GM21423 (cell line): ENCODE measurements around the gene BTBD18.
"Not testable (repeated sequence)": the region's sequence is repeated elsewhere in the genome, so short reads cannot be mapped to it uniquely, and the experiment has no call there.

ENCODE experiments used
- ATAC-seq: cut with Tn5 transposase; IDR thresholded peaks from one replicate; pipeline ENCODE4 v1.9.1; 2021; ENCODE audit warnings: mild to moderate bottlenecking, moderate library complexity; ENCODE audit not compliant: unreplicated experiment

BTBD18 gene

DNA sequence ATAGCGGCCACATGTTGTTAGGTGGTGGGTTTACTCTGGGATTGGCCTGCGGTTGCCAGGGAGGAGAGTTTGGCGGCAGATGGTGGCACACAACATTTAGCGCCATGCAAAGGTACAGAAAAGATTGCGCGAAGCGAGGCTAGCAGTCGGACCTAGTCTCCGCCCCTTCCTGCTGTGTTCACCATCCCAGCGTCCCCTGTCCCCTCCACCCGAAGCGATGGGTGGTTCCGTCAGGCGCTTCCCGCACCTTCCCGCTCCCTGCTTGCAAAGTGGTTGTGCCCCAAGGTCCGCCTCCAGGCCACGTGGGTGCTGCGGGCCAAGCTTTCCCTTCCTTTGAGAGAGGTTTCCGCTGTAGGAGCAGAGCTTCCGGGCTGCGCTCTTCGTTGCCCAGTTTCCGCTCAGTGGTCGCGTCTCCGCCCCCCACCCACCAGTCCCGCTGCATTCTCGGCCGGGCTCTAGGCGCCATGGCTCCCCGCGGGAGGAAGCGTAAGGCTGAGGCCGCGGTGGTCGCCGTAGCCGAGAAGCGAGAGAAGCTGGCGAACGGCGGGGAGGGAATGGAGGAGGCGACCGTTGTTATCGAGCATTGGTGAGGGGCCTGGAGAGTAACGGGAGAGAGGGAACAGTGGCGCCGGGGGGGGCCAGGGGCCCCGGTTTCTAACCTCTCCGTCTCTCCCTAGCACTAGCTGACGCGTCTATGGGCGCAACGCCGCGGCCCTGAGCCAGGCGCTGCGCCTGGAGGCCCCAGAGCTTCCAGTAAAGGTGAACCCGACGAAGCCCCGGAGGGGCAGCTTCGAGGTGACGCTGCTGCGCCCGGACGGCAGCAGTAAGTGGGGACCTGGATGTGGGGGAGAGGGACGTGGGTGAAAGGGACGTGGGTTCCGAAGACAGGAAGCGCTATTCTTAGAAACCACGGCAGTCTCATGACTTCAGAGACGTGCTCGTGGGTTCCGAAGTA is 10.2 kb downstream of the BTBD18 start, which contains the start of gene SELENOH:
Gene SELENOH, plus strand, starts transcription at position 360 of the 955 bp plus-strand sequence. Its CDS starts 105 bp downstream, at position 465.
- ATAC-seq = peak; percentile 95

DNA sequence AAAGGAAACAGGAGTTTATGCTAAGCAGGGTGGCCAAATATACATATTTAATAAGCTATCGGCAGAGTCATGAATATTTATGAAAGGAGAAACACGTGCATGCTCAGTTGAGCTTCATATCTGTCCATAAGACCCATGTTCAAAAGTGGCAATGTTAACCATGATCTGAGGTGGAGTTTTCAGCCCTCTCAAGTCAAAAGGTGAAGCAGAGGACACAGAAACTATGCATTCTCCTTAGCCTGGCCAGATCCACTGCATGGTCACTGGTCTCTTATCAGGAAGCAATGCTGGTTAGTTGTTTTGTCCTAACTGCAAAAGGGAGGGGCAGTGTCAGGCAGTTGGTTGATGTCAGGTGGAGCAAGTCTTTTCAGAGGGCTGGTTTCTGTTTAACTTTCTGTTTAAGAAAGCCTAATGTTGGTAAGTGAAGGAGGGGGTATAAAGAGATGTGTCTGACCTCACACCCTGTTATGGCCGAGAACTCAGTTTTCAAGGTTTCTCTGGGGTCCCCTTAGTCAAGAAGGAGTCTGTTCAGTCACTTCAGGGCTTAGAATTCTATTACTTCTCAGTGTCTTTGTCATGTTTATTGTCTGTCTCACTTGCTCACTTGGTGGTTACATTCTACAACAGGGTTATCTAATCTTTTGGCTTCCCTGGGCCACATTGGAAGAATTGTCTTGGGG is 15.9 kb downstream of the BTBD18 start:
- no peak for ATAC-seq

DNA sequence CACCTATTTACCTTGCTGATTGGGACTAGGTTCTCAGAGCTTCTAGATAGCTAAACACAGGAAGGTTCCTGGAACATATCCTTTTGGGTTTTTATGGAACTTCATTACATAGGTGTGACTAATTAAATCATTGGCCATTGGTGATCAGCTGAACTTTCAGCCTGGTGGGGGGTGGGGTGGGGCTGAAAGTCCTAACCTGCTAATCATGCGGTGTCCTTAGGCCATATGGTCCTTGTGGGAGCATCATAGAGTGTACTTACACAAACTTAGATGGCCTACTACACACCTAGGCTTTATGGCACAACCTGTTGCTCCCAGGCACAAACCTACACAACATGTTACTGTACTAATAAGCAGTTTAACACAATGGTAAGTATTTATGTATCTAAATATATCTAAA is 19.0 kb downstream of the BTBD18 start:
- ATAC-seq = no peak

DNA sequence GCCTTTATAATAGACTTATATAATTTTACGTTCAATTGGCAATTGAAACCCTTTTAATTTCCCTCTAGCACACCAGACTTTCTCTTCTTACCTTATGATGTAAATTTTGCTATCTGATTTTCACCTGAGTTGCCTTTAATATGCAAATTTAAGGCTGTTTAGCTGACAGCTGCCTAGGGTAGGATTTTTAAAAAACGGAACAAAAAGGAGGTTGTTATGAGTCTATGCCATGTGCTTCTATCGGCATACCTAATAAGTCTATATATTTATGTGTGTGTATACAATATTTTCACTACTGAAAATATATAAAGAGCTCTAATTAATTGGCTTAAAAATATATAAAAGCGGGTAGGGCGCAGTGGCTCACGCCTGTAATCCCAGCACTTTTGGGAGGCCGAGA is 22.1 kb downstream of the BTBD18 start:
- ATAC-seq = no peak

DNA sequence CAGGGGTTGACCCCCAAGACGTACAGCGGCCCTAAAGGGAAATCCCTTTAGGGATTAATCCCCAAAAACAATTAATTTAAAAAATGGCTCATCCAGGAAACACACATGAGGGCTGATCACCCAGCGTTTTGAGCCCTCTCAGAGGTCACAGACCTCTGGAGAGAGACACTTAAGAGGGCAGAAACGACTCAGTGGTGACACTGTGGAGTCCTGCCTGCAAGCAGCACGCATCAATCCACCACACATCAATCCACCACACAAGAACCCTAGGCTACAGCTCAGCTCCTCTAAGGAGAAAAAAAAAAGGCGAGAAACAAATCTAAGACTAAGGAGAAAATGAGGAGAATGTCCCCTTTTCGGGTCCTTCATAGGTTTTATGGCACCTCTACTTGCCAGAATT is 22.8 kb downstream of the BTBD18 start:
- ATAC-seq = no peak

DNA sequence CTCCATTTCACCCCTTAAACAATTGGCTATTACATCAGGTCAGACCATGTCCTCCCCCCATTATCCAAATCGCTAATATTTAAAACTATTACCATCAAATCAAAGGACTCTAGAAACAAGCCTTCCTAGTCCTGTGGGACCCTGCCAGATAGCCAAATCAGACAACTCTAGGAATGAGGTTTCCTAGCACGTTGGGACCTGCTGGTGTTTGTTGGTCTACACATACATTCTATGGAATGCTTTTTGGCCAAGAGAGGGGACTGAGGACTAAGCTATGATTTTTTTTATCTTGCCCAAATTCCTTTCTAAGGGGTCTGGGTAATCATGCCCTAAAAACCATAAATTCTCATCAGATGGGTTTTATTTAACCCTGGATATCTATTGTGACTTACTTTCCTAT is 24.4 kb downstream of the BTBD18 start:
- no peak for ATAC-seq

DNA sequence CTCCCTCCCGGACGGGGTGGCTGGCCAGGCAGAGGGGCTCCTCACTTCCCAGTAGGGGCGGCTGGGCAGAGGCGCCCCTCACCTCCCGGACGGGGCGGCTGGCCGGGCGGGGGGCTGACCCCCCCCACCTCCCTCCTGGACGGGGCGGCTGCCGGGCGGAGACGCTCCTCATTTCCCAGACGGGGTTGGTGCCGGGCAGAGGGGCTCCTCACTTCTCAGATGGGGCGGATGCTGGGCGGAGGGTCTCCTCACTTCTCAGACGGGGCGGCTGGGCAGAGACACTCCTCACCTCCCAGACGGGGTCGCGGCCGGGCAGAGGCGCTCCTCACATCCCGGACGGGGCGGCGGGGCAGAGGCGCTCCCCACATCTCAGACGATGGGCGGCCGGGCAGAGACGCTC is 34.9 kb downstream of the BTBD18 start:
- ATAC-seq = not testable (repeated sequence)

DNA sequence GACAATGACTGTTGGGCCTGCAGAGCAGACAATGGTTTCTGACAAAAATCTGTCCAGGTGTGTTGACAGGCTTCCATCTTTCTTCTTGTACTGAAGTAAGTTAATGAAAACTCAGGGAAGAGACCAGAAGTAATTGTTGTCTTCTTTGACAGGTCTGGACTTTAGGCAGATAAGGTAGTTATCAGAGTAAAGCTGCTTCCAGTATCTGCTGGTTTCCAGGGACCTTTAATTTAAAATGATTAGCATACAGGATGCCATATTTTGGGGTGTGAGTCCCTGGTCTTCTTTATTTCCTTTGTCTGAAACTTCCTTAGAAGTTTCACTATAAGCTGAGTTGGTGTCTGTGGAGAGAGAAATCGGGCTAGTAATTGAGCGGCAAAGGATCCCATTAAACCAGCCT is 37.8 kb downstream of the BTBD18 start:
- no peak for ATAC-seq

DNA sequence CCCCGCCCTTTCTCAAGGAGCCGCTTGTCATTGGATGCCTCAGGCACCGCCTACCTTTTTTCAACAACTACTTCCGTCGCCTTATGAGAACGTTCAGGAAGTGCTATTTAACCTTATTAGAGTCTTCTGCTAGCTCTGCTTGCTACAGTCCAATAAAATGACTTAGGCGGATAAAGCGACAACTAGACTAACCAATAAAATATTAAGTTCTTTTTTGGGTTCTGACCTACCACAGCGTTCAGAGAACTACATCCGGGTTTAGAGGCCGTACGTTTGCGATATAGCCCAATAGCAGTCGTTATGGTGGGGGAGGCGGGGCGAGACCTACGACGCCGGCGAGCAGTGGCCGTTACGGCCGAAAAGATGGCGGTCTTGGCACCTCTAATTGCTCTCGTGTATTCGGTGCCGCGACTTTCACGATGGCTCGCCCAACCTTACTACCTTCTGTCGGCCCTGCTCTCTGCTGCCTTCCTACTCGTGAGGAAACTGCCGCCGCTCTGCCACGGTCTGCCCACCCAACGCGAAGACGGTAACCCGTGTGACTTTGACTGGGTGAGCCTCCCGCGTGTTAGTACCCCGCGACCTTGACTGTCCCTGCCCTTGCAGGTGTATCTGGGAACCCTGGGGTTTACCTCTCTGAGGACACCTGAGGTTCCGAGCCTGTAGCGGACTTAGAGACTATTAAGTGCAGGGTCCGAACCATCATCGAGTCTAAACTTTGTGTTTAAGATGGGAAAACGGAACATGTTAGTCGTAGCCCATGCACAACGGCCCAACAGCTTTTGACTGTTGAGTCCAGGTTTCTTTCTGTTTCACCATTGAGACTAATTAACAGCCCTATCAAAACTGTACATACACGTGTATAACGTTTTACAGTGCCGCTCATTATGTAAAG is 39.1 kb downstream of the BTBD18 start, which contains the start of gene TMX2:
Gene TMX2, plus strand, starts transcription at position 338 of the 895 bp plus-strand sequence. Its CDS starts 26 bp downstream, at position 364.
- peak; percentile 95 for ATAC-seq

DNA sequence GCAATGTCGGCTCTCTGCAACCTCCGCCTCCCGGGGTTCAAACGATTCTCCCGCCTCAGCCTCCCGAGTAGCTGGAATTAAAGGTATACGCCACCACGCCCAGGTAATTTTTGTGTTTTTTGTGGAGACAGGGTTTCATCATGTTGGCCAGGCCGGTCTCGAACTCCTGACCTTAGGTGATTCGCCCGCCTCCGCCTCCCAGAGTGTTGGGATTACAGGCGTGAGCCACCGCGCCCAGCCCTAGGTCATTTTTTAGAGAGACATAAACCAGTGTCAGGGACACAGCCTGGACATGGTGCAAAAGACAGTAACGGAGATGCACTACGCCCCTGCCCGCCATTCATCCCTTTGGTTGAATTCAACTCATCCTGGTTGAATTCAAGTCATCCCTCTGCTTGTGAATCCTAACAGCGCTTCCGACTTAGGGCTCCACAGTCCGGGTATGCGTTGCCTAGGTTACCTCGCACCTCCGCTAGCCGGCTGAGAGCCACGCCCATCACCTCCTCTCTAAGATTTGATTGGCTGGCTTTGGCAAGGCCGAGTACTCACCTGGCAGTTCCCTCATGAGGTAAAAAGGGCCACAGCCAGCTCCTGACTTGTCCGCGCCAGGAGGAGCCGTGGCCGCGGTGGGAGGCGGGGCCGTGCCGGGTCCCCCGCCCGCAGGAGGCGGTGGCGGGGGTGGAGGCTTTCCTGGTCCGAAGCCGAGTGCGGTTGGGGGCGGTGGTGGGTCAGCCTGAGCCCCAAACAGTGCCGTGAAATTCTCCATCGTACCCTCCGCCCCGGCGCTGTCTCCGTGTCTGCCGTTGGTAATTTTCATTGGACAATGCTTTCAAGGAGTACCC is 40.0 kb downstream of the BTBD18 start, which contains the start of gene MED19:
Gene MED19, minus strand, starts transcription at position 802 of the 842 bp plus-strand sequence. Its CDS starts 36 bp downstream, at position 766.
- peak; percentile 45 for ATAC-seq

DNA sequence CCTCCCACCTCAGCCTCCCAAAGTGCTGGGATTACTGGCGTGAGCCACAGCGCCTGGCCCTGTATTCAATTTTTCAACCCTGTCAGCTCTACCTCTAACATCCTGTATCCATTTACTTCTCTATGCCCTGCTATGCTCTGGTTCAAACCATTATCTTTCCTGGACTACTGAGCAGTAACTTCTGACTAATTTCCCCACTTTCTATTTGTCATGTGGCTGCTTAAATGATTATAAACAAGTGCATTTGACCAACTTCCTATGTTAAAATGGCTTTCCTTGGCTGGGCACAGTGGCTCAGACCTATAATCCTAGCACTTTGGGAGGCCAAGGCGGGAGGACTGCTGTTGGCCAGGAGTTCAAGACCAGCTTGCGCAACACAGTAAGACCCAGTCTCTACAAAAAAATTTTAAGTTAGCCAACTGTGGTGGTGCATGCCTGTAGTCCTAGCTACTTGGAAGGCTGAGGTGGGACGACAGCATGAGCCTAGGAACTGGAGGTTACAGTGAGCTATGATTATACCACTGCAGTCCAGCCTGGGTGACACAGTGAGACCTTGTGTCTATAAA is 41.7 kb downstream of the BTBD18 start:
- ATAC-seq = no peak

DNA sequence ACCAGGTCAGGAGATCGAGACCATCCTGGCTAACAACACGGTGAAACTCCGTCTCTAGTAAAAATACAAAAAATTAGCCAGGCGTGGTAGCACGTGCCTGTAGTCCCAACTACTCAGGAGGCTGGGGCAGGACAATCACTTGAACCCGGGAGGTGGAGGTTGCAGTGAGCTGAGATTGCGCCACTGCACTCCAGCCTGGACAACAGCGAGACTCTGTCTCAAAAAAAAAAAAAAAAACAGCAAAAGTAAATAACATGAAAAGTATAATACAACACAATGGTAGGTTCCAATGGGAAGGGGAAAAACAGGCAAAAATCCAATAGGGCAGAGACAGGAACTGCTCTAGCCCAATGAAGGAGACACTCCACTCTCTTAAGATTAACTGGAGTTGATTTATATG is 46.2 kb downstream of the BTBD18 start:
- ATAC-seq = not testable (repeated sequence)

DNA sequence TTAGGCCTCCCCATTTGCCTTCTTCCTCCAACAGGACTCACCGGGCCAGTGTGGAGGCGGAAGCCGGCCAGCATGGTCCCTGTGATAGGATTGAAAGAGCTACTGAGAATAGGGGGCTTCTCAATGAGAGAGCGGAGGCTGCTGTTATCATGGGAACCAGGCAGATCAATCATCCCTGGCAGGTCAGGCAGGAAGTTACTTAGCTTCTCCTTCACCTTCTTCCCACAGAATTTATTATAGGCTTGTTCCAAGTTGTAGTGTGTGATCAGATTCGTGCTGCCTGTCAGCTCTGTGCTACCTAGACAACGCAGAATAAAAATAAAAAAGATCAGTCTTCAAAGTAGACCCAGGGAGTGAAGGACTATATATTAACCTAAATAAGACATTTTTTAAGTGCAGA is 46.7 kb downstream of the BTBD18 start:
- ATAC-seq = no peak

DNA sequence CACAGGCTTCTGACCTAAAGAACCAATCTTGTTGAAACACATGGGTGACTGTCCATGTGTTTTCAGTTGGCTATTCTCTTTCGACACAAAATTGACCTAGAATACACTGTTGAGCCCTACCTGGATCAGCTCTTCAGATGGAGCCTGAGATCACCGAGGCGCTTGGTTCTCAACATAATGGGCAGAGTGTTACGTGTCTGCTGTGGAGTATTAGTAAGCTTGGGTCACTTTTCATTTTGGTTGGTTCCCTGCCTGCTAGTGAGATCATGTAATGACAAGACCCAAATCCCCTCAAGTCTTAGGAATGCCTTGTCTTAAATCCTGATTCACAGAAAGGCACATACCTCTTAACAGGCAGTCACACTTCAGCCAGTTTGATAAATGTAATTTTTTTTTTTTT is 48.3 kb downstream of the BTBD18 start:
- ATAC-seq = no peak

DNA sequence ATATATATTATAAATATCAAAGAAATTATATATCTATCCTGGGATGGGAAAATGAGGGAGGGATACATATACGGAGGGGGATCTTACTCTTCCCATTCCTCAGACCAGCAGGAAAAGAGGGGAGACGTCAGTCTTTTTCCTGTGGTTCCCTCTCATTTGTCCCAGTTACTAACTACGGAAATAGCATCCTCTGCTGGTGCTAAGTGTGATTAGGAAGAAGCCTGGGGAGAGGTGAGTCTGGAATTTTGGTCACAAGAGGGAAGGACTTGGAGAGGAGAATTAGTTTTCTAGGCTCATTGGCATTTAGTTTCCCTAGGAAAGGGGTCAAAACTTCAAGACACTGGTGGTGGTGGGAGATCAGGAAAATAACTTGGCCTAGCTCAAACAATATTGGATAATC is 51.2 kb downstream of the BTBD18 start:
- ATAC-seq = no peak

DNA sequence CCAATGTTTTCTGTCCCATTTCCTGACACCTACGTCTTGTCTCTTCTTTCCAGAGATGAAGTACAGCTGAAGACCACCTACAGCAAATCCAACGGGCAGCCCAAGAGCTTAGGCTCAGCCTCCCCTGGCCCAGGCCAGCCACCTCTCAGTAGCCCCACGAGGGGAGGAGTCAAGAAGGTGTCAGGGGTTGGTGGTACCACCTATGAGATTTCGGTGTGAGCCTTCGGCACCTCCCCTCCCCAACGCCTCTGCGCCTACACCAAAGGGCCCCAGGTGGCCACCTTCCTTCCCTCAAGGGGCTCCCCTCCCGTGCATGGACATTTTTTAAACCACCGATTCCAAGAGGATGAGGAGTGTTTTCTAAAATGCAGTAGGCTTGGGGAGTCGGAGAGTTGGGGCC is 51.8 kb downstream of the BTBD18 start:
- no peak for ATAC-seq

DNA sequence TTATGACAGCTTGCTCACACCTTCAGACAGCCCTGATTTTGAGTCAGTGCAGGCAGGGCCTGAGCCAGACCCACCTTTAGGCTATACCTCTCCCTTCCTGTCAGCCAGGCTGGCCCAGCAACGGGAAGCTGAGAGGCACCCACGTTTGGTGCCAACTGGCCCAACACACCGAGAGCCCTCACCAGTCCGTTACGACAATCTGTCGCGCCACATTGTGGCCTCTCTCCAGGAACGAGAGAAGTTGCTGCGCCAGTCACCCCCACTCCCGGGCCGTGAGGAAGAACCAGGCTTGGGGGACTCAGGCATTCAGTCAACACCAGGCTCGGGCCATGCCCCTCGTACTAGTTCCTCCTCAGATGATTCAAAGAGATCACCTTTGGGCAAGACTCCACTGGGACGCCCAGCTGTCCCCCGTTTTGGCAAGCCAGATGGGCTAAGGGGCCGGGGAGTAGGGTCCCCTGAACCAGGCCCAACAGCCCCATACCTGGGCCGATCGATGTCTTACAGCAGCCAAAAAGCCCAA is 52.7 kb downstream of the BTBD18 start:
- ATAC-seq = no peak
